Mucosa of rectum (tissue), 2 donors: ENCODE data around the gene UBE3C.
"Not testable (repeated sequence)": the region's sequence is repeated elsewhere in the genome, so short reads cannot be mapped to it uniquely, and the experiment has no call there.

Source experiments
- H3K27ac ChIP-seq, 2 donors: one replicate each; pipeline ENCODE4 v1.7.0; 2013; ENCODE audit warnings: inconsistent platforms in 2 of 2, low read depth in 2 of 2, low read length in 2 of 2
- H3K27me3 ChIP-seq, 2 donors: one replicate each; pipeline ENCODE4 v1.7.0; 2013; ENCODE audit warnings: low read length in 2 of 2; ENCODE audit not compliant: control insufficient read depth in 2 of 2, insufficient read depth in 2 of 2
- H3K36me3 ChIP-seq, 2 donors: one replicate each; pipeline ENCODE4 v1.7.0; 2013; ENCODE audit warnings: low read length in 2 of 2; ENCODE audit not compliant: control insufficient read depth in 2 of 2, insufficient read depth in 2 of 2
- H3K4me1 ChIP-seq, 2 donors: one replicate each; pipeline ENCODE4 v1.7.0; 2013; ENCODE audit warnings: low read length in 2 of 2, mild to moderate bottlenecking in 1 of 2; ENCODE audit not compliant: control insufficient read depth in 2 of 2, insufficient read depth in 2 of 2
- H3K4me3 ChIP-seq, 2 donors: one replicate each; pipeline ENCODE4 v1.7.0; 2013; ENCODE audit warnings: low read length in 2 of 2
- H3K9ac ChIP-seq, 2 donors: one replicate each; pipeline ENCODE4 v1.7.0; 2013; ENCODE audit warnings: low read length in 2 of 2, low read depth in 1 of 2, mild to moderate bottlenecking in 1 of 2
- H3K9me3 ChIP-seq, 2 donors: one replicate each; pipeline ENCODE4 v1.7.0; 2013; ENCODE audit warnings: low read length in 2 of 2; ENCODE audit not compliant: control insufficient read depth in 2 of 2
- donor health status: healthy.
- donor health status: Normal muscosa, but diverticular disease.

Gene UBE3C

DNA sequence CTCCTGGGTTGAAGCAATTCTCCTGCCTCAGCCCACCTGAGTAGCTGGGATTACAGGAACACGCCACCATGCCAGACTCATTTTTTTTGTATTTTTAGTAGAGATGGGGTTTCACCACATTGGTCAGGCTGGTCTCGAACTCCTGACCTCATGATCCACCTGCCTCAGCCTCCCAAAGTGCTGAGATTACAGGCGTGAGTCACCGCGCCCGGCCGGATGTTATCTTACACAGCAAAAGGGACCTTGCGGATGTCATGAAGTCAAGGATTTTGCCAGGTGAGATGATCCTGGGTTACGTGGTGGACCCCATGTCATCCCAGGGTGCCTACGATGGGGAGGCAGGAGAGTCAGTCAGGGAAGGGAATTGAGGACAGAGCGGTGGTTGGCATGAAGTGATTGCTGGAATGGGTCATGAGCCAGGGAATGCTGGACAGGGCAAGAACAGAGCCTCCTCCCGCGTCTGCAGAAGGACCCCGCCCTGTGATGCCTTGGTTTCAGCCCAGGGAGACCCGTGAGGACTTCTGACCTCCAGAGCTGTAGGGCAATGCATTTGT, 8.7 kb upstream of the UBE3C start:
- Histone ChIP-seq H3K9ac (no peak overlapping the region), H3K4me1 (no peaks in the 10 kb centered on the region), H3K9me3 (no peaks in the 10 kb centered on the region), H3K27me3 (no peaks in the 10 kb centered on the region), H3K36me3 (no peaks in the 10 kb centered on the region), H3K27ac (no peak overlapping the region), H3K4me3 (no peak overlapping the region)

- H3K9ac ChIP-seq, H3K27me3 ChIP-seq, H3K9me3 ChIP-seq, H3K27ac ChIP-seq, H3K36me3 ChIP-seq, H3K4me3 ChIP-seq, H3K4me1 ChIP-seq: not testable (repeated sequence)
Observed at GRCh38 chr7:157130849-157131248, 7.9 kb upstream of the UBE3C start.

GRCh38 chr7:157132796-157133195, 5.9 kb upstream of the UBE3C start:
- no peaks in the 10 kb centered on the region for H3K27me3 ChIP-seq
- no peak overlapping the region for H3K4me3 ChIP-seq
- no peaks in the 10 kb centered on the region for H3K36me3 ChIP-seq
- H3K9ac ChIP-seq = no peak overlapping the region
- H3K9me3 ChIP-seq = no peaks in the 10 kb centered on the region
- H3K4me1 ChIP-seq = no peaks in the 10 kb centered on the region
- no peak overlapping the region for H3K27ac ChIP-seq

DNA sequence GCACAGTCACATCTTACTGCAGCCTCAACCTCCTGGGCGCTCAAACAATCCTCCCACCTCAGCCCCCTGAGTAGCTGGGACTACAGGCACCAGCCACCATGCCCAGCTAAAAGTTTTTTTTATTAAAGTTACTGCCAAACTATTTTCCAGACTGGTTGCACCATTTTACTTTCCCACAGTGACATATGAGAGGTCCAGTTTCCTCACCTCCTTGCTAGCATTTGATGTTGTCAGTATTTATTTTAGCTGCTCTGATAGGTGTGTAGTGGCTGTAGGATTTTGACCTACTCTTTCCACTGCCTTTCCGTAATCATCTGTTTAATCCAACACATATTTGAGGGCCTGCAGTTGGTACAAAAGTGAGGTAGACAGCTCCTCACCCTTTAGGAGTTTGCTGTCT, 5.4 kb upstream of the UBE3C start:
- Histone ChIP-seq H3K4me1 (no peaks in the 10 kb centered on the region), H3K9me3 (no peaks in the 10 kb centered on the region), H3K36me3 (no peaks in the 10 kb centered on the region), H3K9ac (no peak overlapping the region), H3K4me3 (no peak overlapping the region), H3K27me3 (no peaks in the 10 kb centered on the region), H3K27ac (no peak overlapping the region)

- Histone ChIP-seq H3K27ac (no peak overlapping the region), H3K9me3 (no peaks in the 10 kb centered on the region)
Observed at GRCh38 chr7:157136372-157136771, 2.4 kb upstream of the UBE3C start.

DNA sequence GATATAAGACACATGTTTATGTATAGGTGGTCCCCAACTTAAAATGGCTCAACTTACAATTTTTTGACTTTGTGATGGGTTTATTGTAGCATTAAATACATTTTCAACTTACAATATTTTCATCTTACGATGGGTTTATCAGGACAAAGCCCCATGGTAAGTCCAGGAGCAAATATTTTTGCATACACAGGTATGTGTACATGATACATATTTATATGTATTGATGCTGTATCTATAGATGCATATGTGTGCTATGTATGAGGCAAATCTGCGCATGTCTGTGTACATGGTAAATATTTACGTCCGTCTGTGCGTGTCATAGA, 664 bp upstream of the UBE3C start:
- H3K27ac ChIP-seq = peak overlapping the region; percentile 94 to 96
- H3K9ac ChIP-seq = peak overlapping the region; percentile 59 to 60
- H3K4me3 ChIP-seq = peak overlapping the region; percentile 69 to 78
- H3K27me3 ChIP-seq = no peaks in the 10 kb centered on the region
- no peaks in the 10 kb centered on the region for H3K9me3 ChIP-seq
- peaks cover 16 to 18% of the 10 kb centered on the region in 2 donors for H3K4me1 ChIP-seq
- H3K36me3 ChIP-seq = peaks cover 9 to 14% of the 10 kb centered on the region in 2 donors

More at GRCh38 chr7:157136372-157136771, 2.4 kb upstream of the UBE3C start:
- no peak overlapping the region for H3K4me3 ChIP-seq
- peaks cover 3 to 10% of the 10 kb centered on the region in 2 donors for H3K36me3 ChIP-seq
- H3K27me3 ChIP-seq = no peaks in the 10 kb centered on the region
- H3K9ac ChIP-seq = no peak overlapping the region
- peaks cover 13 to 16% of the 10 kb centered on the region in 2 donors for H3K4me1 ChIP-seq

- Histone ChIP-seq H3K27ac (peak overlapping the region; percentile 88 to 93), H3K4me3 (peak overlapping the region; percentile 65 to 85), H3K36me3 (peaks cover 9 to 16% of the 10 kb centered on the region in 2 donors), H3K27me3 (no peaks in the 10 kb centered on the region), H3K9me3 (no peaks in the 10 kb centered on the region), H3K4me1 (peaks cover 16 to 18% of the 10 kb centered on the region in 2 donors), H3K9ac (peak overlapping the region; percentile 66 to 79)
Observed at GRCh38 chr7:157139111-157139809, 534 bp downstream of the UBE3C start.

DNA sequence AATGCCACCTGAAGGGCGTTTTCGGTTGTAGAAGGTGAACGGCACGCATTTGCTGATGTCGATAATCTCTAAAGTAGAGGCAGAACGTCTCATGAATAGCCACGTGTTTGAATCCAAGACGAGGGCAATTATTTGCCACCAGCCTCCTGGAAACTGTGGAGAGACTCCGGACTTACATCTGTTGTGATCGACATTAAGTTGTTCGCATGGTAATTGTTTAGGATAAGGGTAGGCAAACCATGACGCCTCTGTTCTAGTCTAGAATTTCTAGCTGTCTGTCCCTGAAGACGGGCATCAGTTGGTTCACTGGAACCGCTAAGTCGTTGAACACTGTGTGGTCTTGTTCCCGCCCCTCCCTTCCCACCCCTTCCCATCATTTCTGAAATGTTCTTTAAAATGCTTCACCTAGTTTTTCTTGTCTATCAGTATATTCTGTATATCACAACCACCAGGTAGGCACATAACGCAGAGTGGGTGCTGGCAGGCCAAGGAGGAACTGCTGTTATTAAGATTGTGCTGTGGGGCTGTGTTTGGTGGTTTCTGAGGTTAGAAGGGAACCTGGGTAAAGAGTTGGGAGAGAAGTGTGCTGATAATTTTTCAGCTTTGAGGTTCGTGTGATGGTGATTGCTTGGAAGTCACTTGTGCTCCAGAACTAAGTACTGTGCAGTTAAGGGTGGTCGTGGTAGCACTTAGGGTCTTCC, 1.2 kb downstream of the UBE3C start:
- Histone ChIP-seq H3K36me3 (peaks cover 9 to 16% of the 10 kb centered on the region in 2 donors), H3K27ac (peak overlapping the region; percentile 88 to 93), H3K9ac (peak overlapping the region; percentile 66 to 79), H3K4me3 (peak overlapping the region; percentile 65 to 85), H3K9me3 (no peaks in the 10 kb centered on the region), H3K4me1 (peaks cover 16 to 18% of the 10 kb centered on the region in 2 donors), H3K27me3 (no peaks in the 10 kb centered on the region)

- Histone ChIP-seq H3K36me3 (peaks cover 9 to 16% of the 10 kb centered on the region in 2 donors), H3K4me3 (peak overlapping the region; percentile 65 to 85), H3K9me3 (no peaks in the 10 kb centered on the region), H3K27me3 (no peaks in the 10 kb centered on the region), H3K4me1 (peaks cover 16 to 18% of the 10 kb centered on the region in 2 donors), H3K27ac (no peak overlapping the region), H3K9ac (peak overlapping the region in 1 of 2 donors; percentile 79)
Observed at GRCh38 chr7:157140511-157140905, 1.8 kb downstream of the UBE3C start.

DNA sequence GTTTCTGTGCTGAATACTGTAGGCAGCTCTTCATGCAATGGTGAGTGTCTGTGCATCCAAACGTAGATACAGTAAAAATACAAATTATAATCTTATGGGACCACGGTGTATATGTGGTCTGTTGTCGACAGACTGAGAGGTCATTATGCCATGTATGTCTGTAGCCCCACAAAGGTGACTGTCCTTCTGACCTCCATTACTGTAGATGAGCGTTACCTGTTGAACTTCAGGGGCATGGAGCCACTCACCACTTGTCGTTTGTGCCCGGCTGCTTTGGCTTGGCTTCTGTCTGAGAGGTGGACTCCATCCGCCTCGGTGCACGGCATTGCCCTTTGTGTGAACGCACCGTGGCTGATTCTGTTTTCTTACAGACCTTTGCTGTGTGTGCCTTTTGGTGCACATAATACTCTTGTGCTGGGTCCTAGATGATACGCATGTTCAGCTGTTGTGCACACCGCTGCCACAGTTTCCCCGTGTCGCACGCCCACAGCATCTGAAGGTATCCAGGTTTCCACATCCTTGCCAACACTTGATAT, 2.9 kb downstream of the UBE3C start:
- H3K27ac ChIP-seq = no peak overlapping the region
- H3K4me1 ChIP-seq = peaks cover 16 to 18% of the 10 kb centered on the region in 2 donors
- H3K36me3 ChIP-seq = peaks cover 9 to 16% of the 10 kb centered on the region in 2 donors
- H3K27me3 ChIP-seq = no peaks in the 10 kb centered on the region
- H3K9me3 ChIP-seq = no peaks in the 10 kb centered on the region
- H3K4me3 ChIP-seq = no peak overlapping the region
- H3K9ac ChIP-seq = no peak overlapping the region
